Memory B cell (primary cell): ENCODE results near the gene HSPA9.

Experiments
- ATAC-seq: fragments of 150-1000 bp; cut with Tn5 transposase; 2 replicates; pipeline ENCODE4 v1.10.0; 2021; ENCODE audit warnings: low read depth, mild to moderate bottlenecking, moderate library complexity
- DNase-seq, 2 donors: peaks; one replicate each; pipeline ENCODE4 v3.0.0; 2022; ENCODE audit warnings: low spot score in 2 of 2
- H3K27ac Mint-ChIP-seq: one replicate; pipeline ENCODE4 v1.8.0; 2022; ENCODE audit warnings: mild to moderate bottlenecking, moderate library complexity, mixed read lengths
- H3K27me3 Mint-ChIP-seq: one replicate; pipeline ENCODE4 v1.8.0; 2022; ENCODE audit warnings: mixed read lengths
- H3K36me3 Mint-ChIP-seq: one replicate; pipeline ENCODE4 v1.8.0; 2022; ENCODE audit warnings: mild to moderate bottlenecking, mixed read lengths
- H3K4me1 Mint-ChIP-seq: one replicate; pipeline ENCODE4 v1.8.0; 2022; ENCODE audit warnings: mixed read lengths
- H3K4me3 Mint-ChIP-seq: one replicate; pipeline ENCODE4 v1.8.0; 2022; ENCODE audit warnings: mild to moderate bottlenecking, moderate library complexity, mixed read lengths
- H3K9me3 Mint-ChIP-seq: one replicate; pipeline ENCODE4 v1.8.0; 2022; ENCODE audit warnings: mixed read lengths

Gene HSPA9

DNA sequence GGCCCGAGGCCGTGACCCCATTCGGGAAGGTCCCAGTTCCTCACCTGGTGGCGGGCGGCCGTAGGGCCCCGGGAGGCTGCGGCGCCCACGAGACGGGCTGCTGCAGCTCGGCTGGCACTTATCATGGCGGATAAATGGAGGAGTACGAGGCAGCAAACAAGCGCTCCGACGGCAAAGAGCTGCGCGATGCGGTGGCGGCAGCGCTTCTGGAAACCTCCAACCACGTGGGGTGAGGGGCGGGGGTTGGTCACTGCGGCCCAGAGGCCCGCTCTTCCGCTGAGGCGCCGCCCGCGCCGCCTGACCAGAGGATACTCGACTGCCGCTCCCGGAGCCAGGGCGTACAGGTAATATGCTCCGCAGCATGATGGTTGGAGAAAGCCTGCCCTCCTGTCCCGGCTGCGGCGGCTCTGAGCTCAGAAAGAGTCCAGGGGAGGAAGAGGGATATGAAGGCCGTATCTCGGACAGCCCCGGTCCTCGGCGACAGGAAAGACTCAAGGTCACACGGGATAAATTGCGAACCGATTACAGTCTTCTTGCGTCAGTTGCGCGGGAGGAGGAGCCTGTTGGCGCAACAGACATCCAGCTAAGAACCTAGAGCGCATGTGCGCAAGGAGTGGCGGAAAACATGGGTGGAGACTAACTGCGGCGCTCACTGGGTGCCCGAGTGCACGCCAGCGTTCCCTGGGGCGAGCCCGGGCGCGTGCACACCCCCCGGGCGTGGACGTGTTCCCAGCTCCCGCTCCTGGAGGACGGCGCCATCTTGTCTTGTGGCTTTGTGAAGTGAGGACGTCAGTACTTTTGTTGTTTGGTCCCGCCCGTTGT lies at the start of gene HSPA9:
TSS of gene HSPA9 (minus strand) at position 208 of the 822 bp plus-strand sequence. CDS start at position 125, 83 bp downstream.
- ATAC-seq (peak; percentile 82), DNase-seq (peak; percentile 97 to 99)
- Mint-ChIP-seq H3K27me3 (no peaks in the 10 kb centered on the region), H3K4me1 (peaks cover 10% of the 10 kb centered on the region), H3K9me3 (peaks cover 1% of the 10 kb centered on the region), H3K27ac (peak within 1 kb of the TSS; percentile 100), H3K4me3 (peak within 1 kb of the TSS; percentile 98), H3K36me3 (peaks cover 9% of the 10 kb centered on the region)

DNA sequence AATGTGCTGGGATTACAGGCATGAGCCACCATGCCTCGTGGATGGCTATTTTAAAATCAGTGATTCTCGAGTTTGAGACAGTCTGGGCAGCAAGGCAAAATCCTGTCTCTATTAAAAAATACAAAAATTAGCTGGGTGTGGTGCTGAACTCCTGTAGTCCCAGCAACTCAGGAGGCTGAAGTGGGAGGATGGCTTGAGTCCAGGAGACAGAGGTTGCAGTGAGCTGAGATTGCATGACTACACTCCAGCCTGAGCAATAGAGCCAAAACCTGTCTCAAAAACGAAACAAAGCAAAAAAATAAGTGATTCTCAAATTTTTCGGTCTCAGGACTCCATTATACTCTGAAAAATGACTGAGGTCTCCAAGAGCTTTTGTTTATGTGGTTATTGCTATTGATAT lies 47.9 kb upstream of the HSPA9 start:
- peaks cover 18% of the 10 kb centered on the region for H3K27me3 Mint-ChIP-seq

GRCh38 chr5:138622051-138622450 lies 46.9 kb upstream of the HSPA9 start:
- ATAC-seq (no peak), DNase-seq (no peak)
- H3K36me3 Mint-ChIP-seq, result no peaks in the 10 kb centered on the region
- H3K27ac Mint-ChIP-seq, result no peak overlapping the region
- H3K27me3 Mint-ChIP-seq, result peaks cover 18% of the 10 kb centered on the region
- H3K4me3 Mint-ChIP-seq, result no peak overlapping the region
- peaks cover 3% of the 10 kb centered on the region for H3K9me3 Mint-ChIP-seq
- H3K4me1 Mint-ChIP-seq, result peaks cover 4% of the 10 kb centered on the region

More for the DNA sequence above, 47.9 kb upstream of the HSPA9 start:
- Mint-ChIP-seq H3K9me3 (peaks cover 3% of the 10 kb centered on the region), H3K4me1 (peaks cover 4% of the 10 kb centered on the region), H3K4me3 (no peak overlapping the region), H3K36me3 (no peaks in the 10 kb centered on the region), H3K27ac (no peak overlapping the region)
- no peak for DNase-seq
- ATAC-seq, result no peak

GRCh38 chr5:138620663-138621224 lies 45.5 kb upstream of the HSPA9 start:
- Mint-ChIP-seq H3K27ac (no peak overlapping the region), H3K9me3 (peaks cover 1% of the 10 kb centered on the region), H3K36me3 (no peaks in the 10 kb centered on the region), H3K4me1 (no peaks in the 10 kb centered on the region), H3K27me3 (peaks cover 16% of the 10 kb centered on the region), H3K4me3 (no peak overlapping the region)
- ATAC-seq (no peak), DNase-seq (no peak)

DNA sequence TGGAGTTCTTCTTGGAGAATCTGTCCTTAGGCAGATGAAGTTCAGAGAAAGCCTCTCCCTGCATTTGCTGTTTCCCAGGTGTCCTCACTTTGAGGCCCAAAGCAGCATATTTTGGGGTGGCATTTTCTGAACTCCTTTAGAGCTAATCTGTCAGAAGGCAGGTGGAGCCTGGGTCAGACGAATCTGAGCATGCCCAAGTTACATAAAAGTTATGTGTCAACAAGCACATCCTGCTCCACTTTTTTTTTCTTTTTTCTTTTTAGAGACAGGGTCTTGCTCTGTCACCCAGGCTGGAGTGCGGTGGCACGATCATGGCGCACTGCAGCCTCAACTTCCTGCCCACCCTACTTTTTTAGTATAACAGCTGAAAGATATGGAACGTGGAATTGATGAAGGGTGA lies 41.3 kb upstream of the HSPA9 start:
- H3K4me3 Mint-ChIP-seq, result no peak overlapping the region
- ATAC-seq (no peak), DNase-seq (no peak)
- peaks cover 2% of the 10 kb centered on the region for H3K4me1 Mint-ChIP-seq
- peaks cover 15% of the 10 kb centered on the region for H3K27me3 Mint-ChIP-seq
- no peak overlapping the region for H3K27ac Mint-ChIP-seq
- no peaks in the 10 kb centered on the region for H3K36me3 Mint-ChIP-seq
- H3K9me3 Mint-ChIP-seq, result no peaks in the 10 kb centered on the region

GRCh38 chr5:138615461-138615860 lies 40.3 kb upstream of the HSPA9 start:
- Mint-ChIP-seq H3K27ac (no peak overlapping the region), H3K27me3 (peaks cover 15% of the 10 kb centered on the region), H3K36me3 (no peaks in the 10 kb centered on the region), H3K9me3 (no peaks in the 10 kb centered on the region), H3K4me3 (no peak overlapping the region), H3K4me1 (peaks cover 6% of the 10 kb centered on the region)
- DNase-seq (no peak), ATAC-seq (no peak)

GRCh38 chr5:138611678-138612218 lies 36.5 kb upstream of the HSPA9 start:
- no peaks in the 10 kb centered on the region for H3K36me3 Mint-ChIP-seq
- H3K4me1 Mint-ChIP-seq, result peaks cover 6% of the 10 kb centered on the region
- H3K27me3 Mint-ChIP-seq, result peaks cover 20% of the 10 kb centered on the region
- no peak overlapping the region for H3K27ac Mint-ChIP-seq
- H3K4me3 Mint-ChIP-seq, result no peak overlapping the region
- no peak for DNase-seq
- ATAC-seq, result no peak
- no peaks in the 10 kb centered on the region for H3K9me3 Mint-ChIP-seq

DNA sequence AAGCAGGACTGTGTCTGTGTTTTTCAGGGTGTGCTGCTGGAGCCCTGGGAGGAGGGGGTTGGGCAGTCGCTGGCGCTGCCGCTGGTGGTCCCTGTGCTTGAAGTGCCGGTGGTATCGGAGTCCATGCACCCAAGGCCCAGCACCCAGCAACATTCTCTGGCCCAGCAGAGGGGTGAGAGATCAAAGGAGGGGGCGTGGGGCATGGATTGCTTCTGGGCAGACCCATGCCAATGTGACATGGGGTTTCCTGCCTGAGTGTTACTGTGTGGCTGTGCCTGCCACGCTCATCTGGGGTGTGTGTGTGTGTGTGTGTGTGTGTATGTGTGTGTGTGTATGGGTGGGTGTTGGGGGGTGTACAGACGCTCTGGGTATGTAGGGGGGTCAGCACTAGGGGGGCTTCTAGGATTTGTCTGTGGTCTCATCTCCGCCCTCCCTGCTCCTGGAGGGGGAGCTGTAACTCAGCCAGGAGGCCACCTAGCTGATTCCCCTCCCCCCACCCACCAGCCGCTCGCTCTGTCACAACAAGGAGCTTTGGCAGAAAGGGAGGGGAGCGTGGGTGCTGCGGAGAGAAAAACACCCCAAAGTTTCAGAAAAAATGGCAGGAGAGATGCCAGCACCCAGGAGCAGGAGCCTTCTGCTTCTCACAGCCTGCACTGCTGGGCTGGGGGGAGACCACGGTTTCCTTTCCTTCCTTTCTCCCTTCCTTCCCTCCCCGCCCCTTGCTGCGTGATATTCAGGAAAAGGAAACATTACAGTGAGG lies 35.9 kb upstream of the HSPA9 start:
- peaks cover 20% of the 10 kb centered on the region for H3K27me3 Mint-ChIP-seq
- H3K4me1 Mint-ChIP-seq, result peaks cover 6% of the 10 kb centered on the region
- no peak overlapping the region for H3K27ac Mint-ChIP-seq
- no peaks in the 10 kb centered on the region for H3K9me3 Mint-ChIP-seq
- ATAC-seq (peak; percentile 35), DNase-seq (no peak)
- no peaks in the 10 kb centered on the region for H3K36me3 Mint-ChIP-seq
- H3K4me3 Mint-ChIP-seq, result no peak overlapping the region

DNA sequence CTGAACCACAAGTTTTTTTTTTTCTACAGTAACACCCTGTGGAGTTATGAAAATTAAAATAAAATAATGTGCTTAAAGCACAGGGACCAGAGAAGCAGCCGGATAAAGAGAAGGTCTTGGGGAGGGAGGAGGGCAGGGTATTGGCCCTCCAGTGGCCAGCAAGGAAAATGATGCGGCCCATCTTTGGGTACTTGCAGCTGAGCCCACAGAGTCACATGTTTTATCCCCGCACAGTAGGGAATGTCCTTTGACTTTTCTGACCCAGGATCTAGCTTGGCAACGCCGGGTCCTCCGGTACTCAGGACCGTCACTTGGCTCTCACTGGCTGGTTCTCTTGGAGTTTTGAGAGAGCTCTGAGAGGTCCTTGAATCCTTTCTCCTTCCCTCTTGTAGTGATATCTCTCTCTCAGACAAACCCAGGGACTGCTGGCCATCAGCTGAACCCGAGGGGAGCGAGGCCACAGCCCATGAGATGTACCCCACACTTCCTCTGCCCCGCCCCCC lies 35.3 kb upstream of the HSPA9 start:
- ATAC-seq, result no peak
- H3K27me3 Mint-ChIP-seq, result peaks cover 20% of the 10 kb centered on the region

DNA sequence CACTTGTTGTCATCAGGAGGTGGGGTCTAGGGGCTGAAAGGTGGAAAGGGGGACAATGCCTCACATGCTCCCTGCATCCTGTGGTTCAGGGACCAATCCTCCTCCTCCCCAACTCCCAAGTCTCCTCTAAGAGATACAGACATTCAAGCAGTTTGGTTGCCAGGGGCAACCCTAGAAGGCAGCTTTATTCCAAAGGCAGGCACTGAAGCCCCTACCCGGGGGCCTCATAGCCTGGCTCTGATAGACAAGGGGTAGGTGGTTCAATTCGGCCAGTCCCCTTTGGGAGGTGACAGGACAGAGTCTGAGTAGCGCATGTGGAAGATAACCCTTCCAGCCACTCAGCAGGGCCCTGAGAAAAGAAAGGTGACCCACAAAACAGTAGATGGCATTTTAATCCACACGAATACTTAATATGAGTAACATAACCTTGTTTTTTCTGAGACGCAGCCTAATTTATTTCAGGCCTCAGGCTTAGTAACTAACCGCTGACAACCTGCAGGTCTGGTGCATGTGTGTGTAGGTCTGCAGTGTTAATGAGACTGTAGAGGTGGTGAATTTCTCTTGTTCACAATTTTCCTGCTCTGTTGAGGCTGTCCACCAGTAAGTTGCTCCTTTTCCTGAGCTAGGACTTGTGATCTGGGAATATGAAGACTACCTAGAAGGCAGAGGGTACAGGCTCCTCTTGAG lies 31.3 kb upstream of the HSPA9 start:
- Mint-ChIP-seq H3K27ac (no peak overlapping the region), H3K9me3 (no peaks in the 10 kb centered on the region), H3K4me3 (no peak overlapping the region), H3K27me3 (peaks cover 14% of the 10 kb centered on the region), H3K4me1 (peaks cover 10% of the 10 kb centered on the region), H3K36me3 (no peaks in the 10 kb centered on the region)
- DNase-seq (no peak), ATAC-seq (no peak)

More for the DNA sequence above, 35.3 kb upstream of the HSPA9 start:
- Mint-ChIP-seq H3K36me3 (no peaks in the 10 kb centered on the region), H3K4me1 (peaks cover 9% of the 10 kb centered on the region), H3K27ac (no peak overlapping the region), H3K4me3 (no peak overlapping the region), H3K9me3 (no peaks in the 10 kb centered on the region)
- no peak for DNase-seq

DNA sequence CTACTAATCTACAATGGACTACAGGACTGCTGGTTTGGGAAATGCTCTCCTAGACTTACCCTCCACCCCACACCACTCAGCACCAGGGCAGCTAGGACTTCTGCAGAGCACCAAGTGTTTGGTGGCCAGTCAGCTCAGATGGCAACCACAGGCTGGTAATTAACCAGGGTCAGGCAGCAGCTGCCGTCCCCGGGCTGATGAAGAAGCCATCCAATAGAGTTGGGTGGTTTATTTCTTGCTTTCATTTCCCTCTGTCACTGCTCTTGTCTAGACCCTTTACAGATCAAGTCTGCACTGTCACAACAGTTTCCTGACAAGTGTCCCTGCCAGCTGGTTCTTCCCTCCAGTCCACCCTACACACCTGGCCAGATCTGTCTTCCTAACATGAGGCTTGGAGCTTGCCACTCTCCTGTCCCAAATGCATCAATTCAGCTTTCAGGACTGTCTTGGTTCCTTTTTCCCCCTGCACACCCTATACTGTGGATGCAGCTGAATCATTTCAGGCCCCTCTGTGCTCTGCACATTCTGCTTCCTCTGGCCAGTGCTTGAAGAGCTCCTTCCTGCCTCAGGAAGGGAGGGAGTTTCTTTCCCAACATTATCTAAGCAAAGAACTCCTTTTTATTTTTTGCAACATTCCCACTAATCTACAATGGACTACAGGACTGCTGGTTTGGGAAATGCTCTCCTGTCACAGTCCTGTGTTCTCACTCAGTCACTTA lies 30.2 kb upstream of the HSPA9 start:
- peaks cover 10% of the 10 kb centered on the region for H3K27me3 Mint-ChIP-seq
- H3K27ac Mint-ChIP-seq, result no peak overlapping the region
- H3K9me3 Mint-ChIP-seq, result no peaks in the 10 kb centered on the region
- ATAC-seq (peak; percentile 38), DNase-seq (no peak)
- no peak overlapping the region for H3K4me3 Mint-ChIP-seq
- H3K4me1 Mint-ChIP-seq, result peaks cover 6% of the 10 kb centered on the region
- H3K36me3 Mint-ChIP-seq, result no peaks in the 10 kb centered on the region

DNA sequence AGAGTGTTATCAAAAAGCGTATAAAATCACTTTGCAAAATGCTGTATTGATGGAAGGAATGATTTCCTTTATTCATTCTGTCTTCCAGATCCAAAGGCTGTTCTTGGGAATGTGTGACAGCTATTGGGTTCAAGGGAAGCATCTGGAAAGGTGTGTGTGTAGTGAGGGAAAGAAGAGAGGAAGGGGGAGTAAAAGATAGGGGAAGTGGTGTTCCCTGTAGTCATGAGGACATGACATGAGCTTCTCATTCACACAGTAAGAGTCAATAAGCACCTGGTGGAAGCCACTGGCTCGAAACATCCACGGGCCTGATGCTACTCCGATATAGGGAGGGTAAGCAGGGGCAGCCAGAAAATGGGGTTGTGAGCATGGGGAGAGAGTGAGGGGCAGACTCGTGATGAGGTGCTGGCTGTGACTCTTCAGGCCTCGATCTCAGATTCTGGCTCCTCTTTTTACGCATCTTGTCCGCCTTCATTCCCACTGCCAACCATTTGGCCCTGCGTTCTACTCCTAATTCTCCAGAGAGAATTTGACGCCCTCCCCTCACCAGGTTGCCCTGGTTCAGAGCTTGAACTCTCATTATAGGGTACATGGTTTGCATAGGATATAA lies 29.1 kb upstream of the HSPA9 start:
- H3K36me3 Mint-ChIP-seq, result no peaks in the 10 kb centered on the region

More for the DNA sequence above, 29.1 kb upstream of the HSPA9 start:
- DNase-seq, result no peak
- no peak overlapping the region for H3K27ac Mint-ChIP-seq
- H3K4me3 Mint-ChIP-seq, result no peak overlapping the region
- no peaks in the 10 kb centered on the region for H3K9me3 Mint-ChIP-seq
- H3K27me3 Mint-ChIP-seq, result peaks cover 6% of the 10 kb centered on the region
- no peak for ATAC-seq
- peaks cover 6% of the 10 kb centered on the region for H3K4me1 Mint-ChIP-seq
